ENCODE results near the gene WASF1. TPM values are rescaled to one million over a fixed set of nuclear protein-coding genes. Genes with fewer than 3 reads are reported as not detected.

Gene WASF1
- 4.3 TPM for total RNA-seq
- long read RNA-seq, partial matches to known transcripts: 0 of 2 reads
- long read RNA-seq, other reads (novel, unspliced or antisense): 1 of 2 reads

- peaks cover 27% of the 10 kb centered on the region for H3K4me1 ChIP-seq
- no peaks in the 10 kb centered on the region for H3K36me3 ChIP-seq
- no peaks in the 10 kb centered on the region for H3K9me3 ChIP-seq
- no peaks in the 10 kb centered on the region for H3K27me3 ChIP-seq (ENCODE audit: low read depth)
- no peak for TF ChIP-seq CTCF (IDR thresholded peaks at IDR 0.05)
- ATAC-seq: peak; percentile 99
- peak; percentile 95 for DNase-seq
- peak within 1 kb of the TSS; percentile 79 for H3K4me3 ChIP-seq
- peak within 1 kb of the TSS; percentile 89 for H3K27ac ChIP-seq
- intact Hi-C loops (cut with DNase I): no loop called here
These were observed at the start of gene WASF1 for GRCh38 chr6:110179406-110180227. Gene WASF1 (minus strand): TSS chr6:110179670. CDS start chr6:110127601, 52,069 bp downstream.

- no peak for TF ChIP-seq CTCF (IDR thresholded peaks at IDR 0.05)
- H3K27ac ChIP-seq: no peak overlapping the region
- intact Hi-C loops (cut with DNase I): no loop called here
- H3K36me3 ChIP-seq: peaks cover 60% of the 10 kb centered on the region
- H3K4me3 ChIP-seq: no peak overlapping the region
- ATAC-seq (no peak), DNase-seq (no peak)
- no peaks in the 10 kb centered on the region for H3K9me3 ChIP-seq
- H3K4me1 ChIP-seq: no peaks in the 10 kb centered on the region
- no peaks in the 10 kb centered on the region for H3K27me3 ChIP-seq (ENCODE audit: low read depth)
These were observed 46.8 kb upstream of the WASF1 start for GRCh38 chr6:110226261-110226660.

- Histone ChIP-seq H3K9me3 (no peaks in the 10 kb centered on the region), H3K4me1 (no peaks in the 10 kb centered on the region), H3K4me3 (no peak overlapping the region), H3K27ac (no peak overlapping the region), H3K27me3 (ENCODE audit: low read depth) (no peaks in the 10 kb centered on the region), H3K36me3 (peaks cover 75% of the 10 kb centered on the region)
- ATAC-seq (no peak), DNase-seq (no peak)
- intact Hi-C loops (cut with DNase I): no loop called here
- TF ChIP-seq CTCF (IDR thresholded peaks at IDR 0.05): no peak
These were observed 42.3 kb upstream of the WASF1 start for GRCh38 chr6:110221738-110222137.

GRCh38 chr6:110217266-110217665 lies 37.8 kb upstream of the WASF1 start:
- Histone ChIP-seq H3K9me3 (no peaks in the 10 kb centered on the region), H3K4me3 (no peak overlapping the region), H3K36me3 (peaks cover 96% of the 10 kb centered on the region), H3K27me3 (ENCODE audit: low read depth) (no peaks in the 10 kb centered on the region), H3K27ac (no peak overlapping the region), H3K4me1 (no peaks in the 10 kb centered on the region)
- ATAC-seq (no peak), DNase-seq (no peak)
- intact Hi-C loops (cut with DNase I): no loop called here
- no peak for TF ChIP-seq CTCF (IDR thresholded peaks at IDR 0.05)

- no peak overlapping the region for H3K27ac ChIP-seq
- H3K4me1 ChIP-seq: no peaks in the 10 kb centered on the region
- intact Hi-C loops (cut with DNase I): no loop called here
- H3K4me3 ChIP-seq: no peak overlapping the region
- ATAC-seq: no peak
- DNase-seq: no peak
- H3K9me3 ChIP-seq: no peaks in the 10 kb centered on the region
- peaks cover 100% of the 10 kb centered on the region for H3K36me3 ChIP-seq
- TF ChIP-seq CTCF (IDR thresholded peaks at IDR 0.05): no peak
- no peaks in the 10 kb centered on the region for H3K27me3 ChIP-seq (ENCODE audit: low read depth)
These were observed 36.7 kb upstream of the WASF1 start for GRCh38 chr6:110216140-110216539.
